Caco-2 (cell line): ENCODE measurements around the gene CFAP161. TPM values are rescaled to one million over a fixed set of nuclear protein-coding genes. Genes with fewer than 3 reads are reported as not detected.

Experiments used
- BruUV-seq: library from RNA; stranded (reverse); fragments of 400-500 nt; replicated peaks from 2 replicates; lab custom pipeline; 2021; lab: Mats Ljungman, UMichigan
- CTCF ChIA-PET: fragments of 300-600 bp; sonication (Branson Sonifier 250); formaldehyde crosslinking; loops from one replicate; lab custom pipeline; 2022; ENCODE audit warnings: antibody characterized with exemption; lab: Charles Lee
- POLR2A ChIA-PET: fragments of 300-600 bp; sonication (Branson Sonifier 250); formaldehyde crosslinking; loops from one replicate; lab custom pipeline; 2022; ENCODE audit warnings: antibody characterized with exemption; lab: Charles Lee
- DNase-seq, 2 experiments: peaks; one replicate each; pipeline versions ENCODE4 v3.0.0 to v3.0.0-alpha.2; 2020 to 2022
- H3K27me3 ChIP-seq: replicated peaks from 2 replicates; pipeline ENCODE4 v1.6.0; 2011; ENCODE audit warnings: low read length; ENCODE audit not compliant: control insufficient read depth, insufficient read depth
- H3K36me3 ChIP-seq: 2 replicates; pipeline ENCODE4 v1.5.1; 2011; ENCODE audit warnings: low read length; ENCODE audit not compliant: control insufficient read depth, insufficient read depth
- H3K4me1 ChIP-seq: fragments of 250-450 bp; sonication (Bioruptor Pico); 2 replicates; pipeline ENCODE4 v1.5.1; 2020; ENCODE audit warnings: mild to moderate bottlenecking
- H3K4me3 ChIP-seq: 2 replicates; pipeline ENCODE4 v1.5.1; 2011; ENCODE audit warnings: low read depth, mild to moderate bottlenecking, control low read depth, low read length
- H3K9me3 ChIP-seq: fragments of 250-450 bp; sonication (Bioruptor Pico); 2 replicates; pipeline ENCODE4 v1.5.1; 2020; ENCODE audit warnings: mild to moderate bottlenecking, moderate library complexity
- H3K27ac Mint-ChIP-seq: one replicate; pipeline ENCODE4 v1.8.0; 2022; ENCODE audit warnings: mixed read lengths; ENCODE audit not compliant: unreplicated experiment
- H3K27me3 Mint-ChIP-seq: one replicate; pipeline ENCODE4 v1.8.0; 2022; ENCODE audit warnings: mixed read lengths; ENCODE audit not compliant: insufficient read depth, unreplicated experiment
- H3K36me3 Mint-ChIP-seq: one replicate; pipeline ENCODE4 v1.8.0; 2022; ENCODE audit warnings: mild to moderate bottlenecking, mixed read lengths; ENCODE audit not compliant: insufficient read depth, unreplicated experiment
- H3K4me1 Mint-ChIP-seq: one replicate; pipeline ENCODE4 v1.8.0; 2022; ENCODE audit warnings: low read depth, mixed read lengths; ENCODE audit not compliant: unreplicated experiment
- H3K4me3 Mint-ChIP-seq: one replicate; pipeline ENCODE4 v1.8.0; 2022; ENCODE audit warnings: mild to moderate bottlenecking, moderate library complexity, mixed read lengths; ENCODE audit not compliant: unreplicated experiment
- H3K9me3 Mint-ChIP-seq: one replicate; pipeline ENCODE4 v1.8.0; 2022; ENCODE audit warnings: mixed read lengths; ENCODE audit not compliant: unreplicated experiment
- CTCF ChIP-seq, 2 experiments: fragments of 200-600 bp in 1 of 2; IDR thresholded peaks; 1 replicate in 1 of 2; 2 replicates in 1 of 2; pipeline versions ENCODE4 v1.5.1 to v1.8.0; 2011 to 2022; ENCODE audit warnings: antibody characterized with exemption in 1 of 2, control low read depth in 1 of 2, inconsistent platforms in 1 of 2, low read depth in 1 of 2, low read length in 1 of 2, mild to moderate bottlenecking in 1 of 2, moderate library complexity in 1 of 2; ENCODE audit not compliant: insufficient read depth in 1 of 2, severe bottlenecking in 1 of 2, unreplicated experiment in 1 of 2
- intact Hi-C: fragments of 100-400 bp; cut with micrococcal nuclease; formaldehyde crosslinking; loops from one replicate; pipeline ENCODE4 v1.10.0; 2022; ENCODE audit not compliant: unreplicated experiment
- total RNA-seq: library from RNA; stranded (reverse); gene quantifications from 2 replicates; pipeline ENCODE4 v1.2.3, GENCODE V29; 2022

The CFAP161 gene
- total RNA-seq, 1 experiment from 2014 or later: not detected

- POLR2A ChIA-PET: no interaction called here
- no peaks in the 10 kb centered on the region for H3K9me3 ChIP-seq
- H3K4me3 ChIP-seq: no peak within 1 kb of the TSS
- no peaks in the 10 kb centered on the region for H3K4me1 ChIP-seq
- intact Hi-C loops: no loop called here
- Mint-ChIP-seq H3K27me3 (peaks cover 18% of the 10 kb centered on the region), H3K27ac (no peak within 1 kb of the TSS), H3K36me3 (no peaks in the 10 kb centered on the region), H3K4me3 (no peak within 1 kb of the TSS), H3K9me3 (no peaks in the 10 kb centered on the region), H3K4me1 (no peaks in the 10 kb centered on the region)
- CTCF ChIA-PET: no interaction called here
- no peaks in the 10 kb centered on the region for H3K27me3 ChIP-seq
- H3K36me3 ChIP-seq: no peaks in the 10 kb centered on the region
- DNase-seq: no peak
- no TSS peak for BruUV-seq
- TF ChIP-seq CTCF (IDR thresholded peaks at IDR 0.05; ENCODE audit: insufficient read depth in 1 of 2, low read depth in 1 of 2, low read length in 1 of 2, severe bottlenecking in 1 of 2, unreplicated experiment in 1 of 2): no peak
These were observed 62.6 kb downstream of the CFAP161 start, which contains the start of gene IL16 for GRCh38 chr15:81196576-81197254. IL16 (plus strand) TSS chr15:81196879; CDS start chr15:81225400, 28,521 bp downstream.

DNA sequence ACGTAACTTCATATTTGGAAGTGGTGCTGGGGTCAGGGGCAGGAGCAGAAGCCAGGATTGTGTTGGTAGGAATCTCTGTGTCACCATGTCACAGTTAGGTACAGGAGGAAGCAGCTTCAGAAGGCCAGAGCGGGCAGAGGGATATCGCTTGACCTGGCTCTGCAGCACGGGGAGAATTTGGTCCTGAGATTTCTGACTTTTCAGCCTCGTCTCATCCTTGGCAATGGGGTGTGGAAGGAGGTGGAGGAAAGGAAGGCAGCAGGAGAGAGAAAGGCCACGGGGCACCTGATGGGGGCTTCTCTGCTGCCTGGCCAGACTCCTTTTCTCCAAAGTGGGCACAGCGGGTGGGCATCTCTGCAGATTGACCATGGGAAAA, 63.2 kb downstream of the CFAP161 start:
- H3K4me1 Mint-ChIP-seq: no peaks in the 10 kb centered on the region
- CTCF ChIA-PET: no interaction called here
- no peak overlapping the region for H3K27ac Mint-ChIP-seq
- H3K4me1 ChIP-seq: no peaks in the 10 kb centered on the region
- no peaks in the 10 kb centered on the region for H3K27me3 ChIP-seq
- BruUV-seq: no TSS peak
- no peaks in the 10 kb centered on the region for H3K9me3 Mint-ChIP-seq
- no peak for TF ChIP-seq CTCF (IDR thresholded peaks at IDR 0.05; ENCODE audit: insufficient read depth in 1 of 2, low read depth in 1 of 2, low read length in 1 of 2, severe bottlenecking in 1 of 2, unreplicated experiment in 1 of 2)
- H3K36me3 Mint-ChIP-seq: no peaks in the 10 kb centered on the region
- no peaks in the 10 kb centered on the region for H3K9me3 ChIP-seq
- DNase-seq: no peak
- POLR2A ChIA-PET: no interaction called here
- no peaks in the 10 kb centered on the region for H3K36me3 ChIP-seq
- no peak overlapping the region for H3K4me3 Mint-ChIP-seq
- no peak overlapping the region for H3K4me3 ChIP-seq
- peaks cover 16% of the 10 kb centered on the region for H3K27me3 Mint-ChIP-seq
- intact Hi-C loops: no loop called here

GRCh38 chr15:81197688-81198281, 63.7 kb downstream of the CFAP161 start:
- intact Hi-C loops: no loop called here

More at GRCh38 chr15:81197688-81198281, 63.7 kb downstream of the CFAP161 start:
- Histone ChIP-seq H3K4me1 (no peaks in the 10 kb centered on the region), H3K27me3 (no peaks in the 10 kb centered on the region), H3K9me3 (no peaks in the 10 kb centered on the region), H3K36me3 (no peaks in the 10 kb centered on the region), H3K4me3 (no peak overlapping the region)
- peaks cover 14% of the 10 kb centered on the region for H3K27me3 Mint-ChIP-seq
- BruUV-seq: no TSS peak
- H3K36me3 Mint-ChIP-seq: no peaks in the 10 kb centered on the region
- ChIA-PET CTCF (no interaction called here), POLR2A (no interaction called here)
- DNase-seq: no peak
- no peak for TF ChIP-seq CTCF (IDR thresholded peaks at IDR 0.05; ENCODE audit: insufficient read depth in 1 of 2, low read depth in 1 of 2, low read length in 1 of 2, severe bottlenecking in 1 of 2, unreplicated experiment in 1 of 2)
- H3K9me3 Mint-ChIP-seq: no peaks in the 10 kb centered on the region
- no peak overlapping the region for H3K27ac Mint-ChIP-seq
- no peak overlapping the region for H3K4me3 Mint-ChIP-seq
- no peaks in the 10 kb centered on the region for H3K4me1 Mint-ChIP-seq

Other genes with a start within 250 kb of the CFAP161 start
- 29.2 and 30.3 TPM in 2 replicates for gene MESD, start 144.5 kb upstream of the CFAP161 start, total RNA-seq
- 13.7 and 13.8 TPM in 2 replicates for gene TLNRD1, start 133.3 kb upstream of the CFAP161 start, total RNA-seq
- not detected in 2 replicates for gene IL16, start 62.6 kb downstream of the CFAP161 start, total RNA-seq
- 1.0 and 1.3 TPM in 2 replicates for gene STARD5, start 189.9 kb downstream of the CFAP161 start, total RNA-seq
- not detected in 2 replicates for gene TMC3, start 239.9 kb downstream of the CFAP161 start, total RNA-seq